ENCODE results near the gene DDAH1. TPM values are rescaled to one million over a fixed set of nuclear protein-coding genes. Genes with fewer than 3 reads are reported as not detected.
"Not testable (repeated sequence)": the region's sequence is repeated elsewhere in the genome, so short reads cannot be mapped to it uniquely, and the experiment has no call there.

Gene DDAH1
- total and polyA plus RNA-seq, 2 of the 8 experiments (the other 6 are each of a cell fraction or from before 2014, with no cell fraction given): 22.8 to 54.5 TPM

- H2BK12ac ChIP-seq (ENCODE audit: low read depth, low read length); H2AFZ ChIP-seq (ENCODE audit: low read length); H3K56ac ChIP-seq (replicated peaks; ENCODE audit: insufficient read length, low read depth, low read length); H4K8ac ChIP-seq (ENCODE audit: extremely low read depth, insufficient read depth, low read length); POLR2A ChIA-PET (ENCODE audit: partially characterized antibody); H3K9ac ChIP-seq (replicated peaks in 1 of 4; ENCODE audit: extremely low read depth in 1 of 4, low read depth in 3 of 4, low read length in 3 of 4); H3K18ac ChIP-seq (ENCODE audit: extremely low read depth, low read length); H3K79me2 ChIP-seq (ENCODE audit: control insufficient read depth in 1 of 2, insufficient read depth in 2 of 2, low read length in 2 of 2); H3K4me3 ChIP-seq (ENCODE audit: extremely low read depth in 1 of 4, insufficient read depth in 2 of 4, low read depth in 3 of 4, low read length in 4 of 4); H2BK5ac ChIP-seq (ENCODE audit: low read depth, low read length); CTCF ChIA-PET (ENCODE audit: partially characterized antibody); H3K23me2 ChIP-seq (ENCODE audit: low read depth, low read length); H3K27ac ChIP-seq (ENCODE audit: low read depth, low read length); H3K79me1 ChIP-seq (ENCODE audit: low read depth, low read length); H3K4me2 ChIP-seq (ENCODE audit: insufficient read depth in 1 of 2, low read depth in 2 of 2, low read length in 2 of 2); H2BK120ac ChIP-seq (replicated peaks; ENCODE audit: low read depth, low read length); H4K91ac ChIP-seq (replicated peaks; ENCODE audit: insufficient read length, low read length); DNase-seq (ENCODE audit: low read depth in 1 of 2, low spot score in 2 of 2); H4K20me1 ChIP-seq (replicated peaks in 1 of 2; ENCODE audit: control insufficient read depth in 1 of 2, insufficient read depth in 2 of 2, low read length in 2 of 2); H2AK5ac ChIP-seq (ENCODE audit: low read depth, low read length); H3K23ac ChIP-seq (ENCODE audit: insufficient read length); H4K5ac ChIP-seq (ENCODE audit: insufficient read length, low read depth, low read length); H3K9me3 ChIP-seq (ENCODE audit: insufficient read depth in 2 of 2, low read depth in 1 of 2, low read length in 1 of 2); H3K4me1 ChIP-seq (replicated peaks in 1 of 4; ENCODE audit: control insufficient read depth in 3 of 4, insufficient read depth in 4 of 4, low read length in 3 of 4); H3K36me3 ChIP-seq (ENCODE audit: control insufficient read depth in 2 of 4, insufficient read depth in 4 of 4, low read length in 3 of 4); H3K14ac ChIP-seq (ENCODE audit: insufficient read length); FAIRE-seq; H3K4ac ChIP-seq (replicated peaks; ENCODE audit: insufficient read length, low read depth, low read length); H3K27me3 ChIP-seq (replicated peaks in 1 of 4; ENCODE audit: control insufficient read depth in 3 of 4, extremely low read depth in 1 of 4, insufficient read depth in 3 of 4, low read length in 3 of 4); H2BK15ac ChIP-seq (ENCODE audit: low read length); H2BK20ac ChIP-seq (ENCODE audit: low read length): not testable (repeated sequence)
- WGBS, 2 experiments (ENCODE audit: extremely low coverage in 1 of 2, insufficient coverage in 1 of 2, insufficient read length in 1 of 2, insufficient replicate concordance in 2 of 2, low coverage in 1 of 2, low lambda C conversion rate in 2 of 2, missing lambda C conversion rate in 1 of 2): 94% methylated on average over 4 of the region's 4 CpGs; no CpG with 5 or more reads in 1 of the 2 experiments
These were observed 49.0 kb upstream of the DDAH1 start for GRCh38 chr1:85513998-85514397.
